ENCODE results near the gene APC2. TPM values are rescaled to one million over a fixed set of nuclear protein-coding genes. Genes with fewer than 3 reads are reported as not detected.

The APC2 gene
- total RNA-seq, 1 experiment from 2014 or later, result 1.4 TPM

DNA sequence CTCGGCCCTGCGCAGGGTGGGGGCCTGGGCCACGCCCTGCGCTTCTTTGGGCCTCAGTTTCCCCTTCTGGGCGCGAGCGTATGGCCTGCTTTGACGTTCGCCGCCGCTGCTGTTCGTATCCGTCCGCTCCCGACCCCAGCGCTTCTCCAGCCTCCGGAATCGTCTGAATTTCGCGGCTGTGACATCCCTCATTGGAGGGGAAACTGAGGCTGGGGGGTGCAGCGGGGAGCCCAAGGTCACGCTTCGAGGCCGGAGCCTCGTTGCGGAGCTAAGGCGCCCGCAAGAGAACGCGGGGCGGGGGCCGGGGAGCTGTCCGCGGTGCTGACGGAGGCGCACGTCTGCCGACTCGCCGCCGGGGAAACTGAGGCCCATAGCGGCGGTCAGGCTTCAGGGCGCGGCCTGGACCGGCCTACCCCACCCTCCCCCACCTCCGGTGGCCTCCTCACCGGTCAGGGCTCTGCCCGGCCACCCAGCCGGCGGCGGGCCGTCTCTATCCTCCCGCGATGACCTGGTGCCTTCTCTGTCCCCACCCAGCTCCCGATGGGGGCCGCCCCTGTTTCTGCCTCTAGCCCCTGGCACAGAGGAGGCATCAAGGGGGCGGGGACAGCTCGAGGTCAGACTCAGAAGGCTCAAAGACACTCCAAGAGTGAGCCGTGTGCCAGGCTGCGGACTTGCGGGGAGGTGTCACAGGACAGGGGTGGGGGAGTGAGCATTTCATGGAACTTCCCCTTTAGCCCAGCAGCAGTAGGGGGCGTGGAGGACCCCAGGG, 3.0 kb upstream of the APC2 start (continued):
- TF ChIP-seq, protein P1, sequence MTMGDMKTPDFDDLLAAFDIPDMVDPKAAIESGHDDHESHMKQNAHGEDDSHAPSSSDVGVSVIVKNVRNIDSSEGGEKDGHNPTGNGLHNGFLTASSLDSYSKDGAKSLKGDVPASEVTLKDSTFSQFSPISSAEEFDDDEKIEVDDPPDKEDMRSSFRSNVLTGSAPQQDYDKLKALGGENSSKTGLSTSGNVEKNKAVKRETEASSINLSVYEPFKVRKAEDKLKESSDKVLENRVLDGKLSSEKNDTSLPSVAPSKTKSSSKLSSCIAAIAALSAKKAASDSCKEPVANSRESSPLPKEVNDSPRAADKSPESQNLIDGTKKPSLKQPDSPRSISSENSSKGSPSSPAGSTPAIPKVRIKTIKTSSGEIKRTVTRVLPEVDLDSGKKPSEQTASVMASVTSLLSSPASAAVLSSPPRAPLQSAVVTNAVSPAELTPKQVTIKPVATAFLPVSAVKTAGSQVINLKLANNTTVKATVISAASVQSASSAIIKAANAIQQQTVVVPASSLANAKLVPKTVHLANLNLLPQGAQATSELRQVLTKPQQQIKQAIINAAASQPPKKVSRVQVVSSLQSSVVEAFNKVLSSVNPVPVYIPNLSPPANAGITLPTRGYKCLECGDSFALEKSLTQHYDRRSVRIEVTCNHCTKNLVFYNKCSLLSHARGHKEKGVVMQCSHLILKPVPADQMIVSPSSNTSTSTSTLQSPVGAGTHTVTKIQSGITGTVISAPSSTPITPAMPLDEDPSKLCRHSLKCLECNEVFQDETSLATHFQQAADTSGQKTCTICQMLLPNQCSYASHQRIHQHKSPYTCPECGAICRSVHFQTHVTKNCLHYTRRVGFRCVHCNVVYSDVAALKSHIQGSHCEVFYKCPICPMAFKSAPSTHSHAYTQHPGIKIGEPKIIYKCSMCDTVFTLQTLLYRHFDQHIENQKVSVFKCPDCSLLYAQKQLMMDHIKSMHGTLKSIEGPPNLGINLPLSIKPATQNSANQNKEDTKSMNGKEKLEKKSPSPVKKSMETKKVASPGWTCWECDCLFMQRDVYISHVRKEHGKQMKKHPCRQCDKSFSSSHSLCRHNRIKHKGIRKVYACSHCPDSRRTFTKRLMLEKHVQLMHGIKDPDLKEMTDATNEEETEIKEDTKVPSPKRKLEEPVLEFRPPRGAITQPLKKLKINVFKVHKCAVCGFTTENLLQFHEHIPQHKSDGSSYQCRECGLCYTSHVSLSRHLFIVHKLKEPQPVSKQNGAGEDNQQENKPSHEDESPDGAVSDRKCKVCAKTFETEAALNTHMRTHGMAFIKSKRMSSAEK (CRISPR knock-in tag; IDR thresholded peaks at IDR 0.05; ENCODE audit: borderline replicate concordance), result no peak
- TF ChIP-seq TP53 (CRISPR knock-in tag; IDR thresholded peaks at IDR 0.05) (peak; percentile 85; the same call in 1 of the 2 replicates), NFE2L1 (CRISPR knock-in tag; IDR thresholded peaks at IDR 0.05) (0 out of 2 replicates have a peak, but pooled peaks have one; percentile 29), NFYB (CRISPR knock-in tag; conservative IDR thresholded peaks at IDR 0.05; ENCODE audit: low read depth) (no peak; the same call in 1 of the 2 replicates), GTF2I (CRISPR knock-in tag; conservative IDR thresholded peaks at IDR 0.05) (no peak), FOXK1 (CRISPR knock-in tag; IDR thresholded peaks at IDR 0.05) (peak; percentile 84), ESRRA (CRISPR knock-in tag; IDR thresholded peaks at IDR 0.05; ENCODE audit: borderline replicate concordance) (peak; percentile 91; the same call in 1 of the 2 replicates), ETV6 (CRISPR knock-in tag; IDR thresholded peaks at IDR 0.05) (peak; percentile 62; the same call in 1 of the 2 replicates), EMX1 (CRISPR knock-in tag; IDR thresholded peaks at IDR 0.05) (no peak), CREM (CRISPR knock-in tag; IDR thresholded peaks at IDR 0.05) (0 out of 2 replicates have a peak, but pooled peaks have one; percentile 65), NR2C2 (CRISPR knock-in tag; IDR thresholded peaks at IDR 0.05) (peak; percentile 49; the same call in 1 of the 2 replicates), TEAD1 (CRISPR knock-in tag; IDR thresholded peaks at IDR 0.05) (peak; percentile 89), TEAD4 (CRISPR knock-in tag; IDR thresholded peaks at IDR 0.05) (peak; percentile 87), FOXJ3 (CRISPR knock-in tag; IDR thresholded peaks at IDR 0.05; ENCODE audit: borderline replicate concordance) (no peak), ZNF121 (CRISPR knock-in tag; IDR thresholded peaks at IDR 0.05) (0 out of 2 replicates have a peak, but pooled peaks have one; percentile 9)
- TF ChIP-seq, protein P2, sequence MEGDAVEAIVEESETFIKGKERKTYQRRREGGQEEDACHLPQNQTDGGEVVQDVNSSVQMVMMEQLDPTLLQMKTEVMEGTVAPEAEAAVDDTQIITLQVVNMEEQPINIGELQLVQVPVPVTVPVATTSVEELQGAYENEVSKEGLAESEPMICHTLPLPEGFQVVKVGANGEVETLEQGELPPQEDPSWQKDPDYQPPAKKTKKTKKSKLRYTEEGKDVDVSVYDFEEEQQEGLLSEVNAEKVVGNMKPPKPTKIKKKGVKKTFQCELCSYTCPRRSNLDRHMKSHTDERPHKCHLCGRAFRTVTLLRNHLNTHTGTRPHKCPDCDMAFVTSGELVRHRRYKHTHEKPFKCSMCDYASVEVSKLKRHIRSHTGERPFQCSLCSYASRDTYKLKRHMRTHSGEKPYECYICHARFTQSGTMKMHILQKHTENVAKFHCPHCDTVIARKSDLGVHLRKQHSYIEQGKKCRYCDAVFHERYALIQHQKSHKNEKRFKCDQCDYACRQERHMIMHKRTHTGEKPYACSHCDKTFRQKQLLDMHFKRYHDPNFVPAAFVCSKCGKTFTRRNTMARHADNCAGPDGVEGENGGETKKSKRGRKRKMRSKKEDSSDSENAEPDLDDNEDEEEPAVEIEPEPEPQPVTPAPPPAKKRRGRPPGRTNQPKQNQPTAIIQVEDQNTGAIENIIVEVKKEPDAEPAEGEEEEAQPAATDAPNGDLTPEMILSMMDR (IDR thresholded peaks at IDR 0.05), result no peak
- TF ChIP-seq, protein P3, sequence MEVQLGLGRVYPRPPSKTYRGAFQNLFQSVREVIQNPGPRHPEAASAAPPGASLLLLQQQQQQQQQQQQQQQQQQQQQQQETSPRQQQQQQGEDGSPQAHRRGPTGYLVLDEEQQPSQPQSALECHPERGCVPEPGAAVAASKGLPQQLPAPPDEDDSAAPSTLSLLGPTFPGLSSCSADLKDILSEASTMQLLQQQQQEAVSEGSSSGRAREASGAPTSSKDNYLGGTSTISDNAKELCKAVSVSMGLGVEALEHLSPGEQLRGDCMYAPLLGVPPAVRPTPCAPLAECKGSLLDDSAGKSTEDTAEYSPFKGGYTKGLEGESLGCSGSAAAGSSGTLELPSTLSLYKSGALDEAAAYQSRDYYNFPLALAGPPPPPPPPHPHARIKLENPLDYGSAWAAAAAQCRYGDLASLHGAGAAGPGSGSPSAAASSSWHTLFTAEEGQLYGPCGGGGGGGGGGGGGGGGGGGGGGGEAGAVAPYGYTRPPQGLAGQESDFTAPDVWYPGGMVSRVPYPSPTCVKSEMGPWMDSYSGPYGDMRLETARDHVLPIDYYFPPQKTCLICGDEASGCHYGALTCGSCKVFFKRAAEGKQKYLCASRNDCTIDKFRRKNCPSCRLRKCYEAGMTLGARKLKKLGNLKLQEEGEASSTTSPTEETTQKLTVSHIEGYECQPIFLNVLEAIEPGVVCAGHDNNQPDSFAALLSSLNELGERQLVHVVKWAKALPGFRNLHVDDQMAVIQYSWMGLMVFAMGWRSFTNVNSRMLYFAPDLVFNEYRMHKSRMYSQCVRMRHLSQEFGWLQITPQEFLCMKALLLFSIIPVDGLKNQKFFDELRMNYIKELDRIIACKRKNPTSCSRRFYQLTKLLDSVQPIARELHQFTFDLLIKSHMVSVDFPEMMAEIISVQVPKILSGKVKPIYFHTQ (CRISPR knock-in tag; IDR thresholded peaks at IDR 0.05), result no peak
- TF ChIP-seq, protein P4, sequence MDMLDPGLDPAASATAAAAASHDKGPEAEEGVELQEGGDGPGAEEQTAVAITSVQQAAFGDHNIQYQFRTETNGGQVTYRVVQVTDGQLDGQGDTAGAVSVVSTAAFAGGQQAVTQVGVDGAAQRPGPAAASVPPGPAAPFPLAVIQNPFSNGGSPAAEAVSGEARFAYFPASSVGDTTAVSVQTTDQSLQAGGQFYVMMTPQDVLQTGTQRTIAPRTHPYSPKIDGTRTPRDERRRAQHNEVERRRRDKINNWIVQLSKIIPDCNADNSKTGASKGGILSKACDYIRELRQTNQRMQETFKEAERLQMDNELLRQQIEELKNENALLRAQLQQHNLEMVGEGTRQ (CRISPR knock-in tag; IDR thresholded peaks at IDR 0.05), result no peak
- TF ChIP-seq, protein P5, sequence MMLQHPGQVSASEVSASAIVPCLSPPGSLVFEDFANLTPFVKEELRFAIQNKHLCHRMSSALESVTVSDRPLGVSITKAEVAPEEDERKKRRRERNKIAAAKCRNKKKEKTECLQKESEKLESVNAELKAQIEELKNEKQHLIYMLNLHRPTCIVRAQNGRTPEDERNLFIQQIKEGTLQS (CRISPR knock-in tag; conservative IDR thresholded peaks at IDR 0.05), result no peak
- TF ChIP-seq, protein P6, sequence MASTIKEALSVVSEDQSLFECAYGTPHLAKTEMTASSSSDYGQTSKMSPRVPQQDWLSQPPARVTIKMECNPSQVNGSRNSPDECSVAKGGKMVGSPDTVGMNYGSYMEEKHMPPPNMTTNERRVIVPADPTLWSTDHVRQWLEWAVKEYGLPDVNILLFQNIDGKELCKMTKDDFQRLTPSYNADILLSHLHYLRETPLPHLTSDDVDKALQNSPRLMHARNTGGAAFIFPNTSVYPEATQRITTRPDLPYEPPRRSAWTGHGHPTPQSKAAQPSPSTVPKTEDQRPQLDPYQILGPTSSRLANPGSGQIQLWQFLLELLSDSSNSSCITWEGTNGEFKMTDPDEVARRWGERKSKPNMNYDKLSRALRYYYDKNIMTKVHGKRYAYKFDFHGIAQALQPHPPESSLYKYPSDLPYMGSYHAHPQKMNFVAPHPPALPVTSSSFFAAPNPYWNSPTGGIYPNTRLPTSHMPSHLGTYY (CRISPR knock-in tag; IDR thresholded peaks at IDR 0.05), result no peak
- TF ChIP-seq, protein P7, sequence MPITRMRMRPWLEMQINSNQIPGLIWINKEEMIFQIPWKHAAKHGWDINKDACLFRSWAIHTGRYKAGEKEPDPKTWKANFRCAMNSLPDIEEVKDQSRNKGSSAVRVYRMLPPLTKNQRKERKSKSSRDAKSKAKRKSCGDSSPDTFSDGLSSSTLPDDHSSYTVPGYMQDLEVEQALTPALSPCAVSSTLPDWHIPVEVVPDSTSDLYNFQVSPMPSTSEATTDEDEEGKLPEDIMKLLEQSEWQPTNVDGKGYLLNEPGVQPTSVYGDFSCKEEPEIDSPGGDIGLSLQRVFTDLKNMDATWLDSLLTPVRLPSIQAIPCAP (CRISPR knock-in tag; IDR thresholded peaks at IDR 0.05), result peak; percentile 88; the same call in 1 of the 2 replicates
- TF ChIP-seq, protein P8, sequence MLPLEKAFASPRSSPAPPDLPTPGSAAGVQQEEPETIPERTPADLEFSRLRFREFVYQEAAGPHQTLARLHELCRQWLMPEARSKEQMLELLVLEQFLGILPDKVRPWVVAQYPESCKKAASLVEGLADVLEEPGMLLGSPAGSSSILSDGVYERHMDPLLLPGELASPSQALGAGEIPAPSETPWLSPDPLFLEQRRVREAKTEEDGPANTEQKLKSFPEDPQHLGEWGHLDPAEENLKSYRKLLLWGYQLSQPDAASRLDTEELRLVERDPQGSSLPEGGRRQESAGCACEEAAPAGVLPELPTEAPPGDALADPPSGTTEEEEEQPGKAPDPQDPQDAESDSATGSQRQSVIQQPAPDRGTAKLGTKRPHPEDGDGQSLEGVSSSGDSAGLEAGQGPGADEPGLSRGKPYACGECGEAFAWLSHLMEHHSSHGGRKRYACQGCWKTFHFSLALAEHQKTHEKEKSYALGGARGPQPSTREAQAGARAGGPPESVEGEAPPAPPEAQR (CRISPR knock-in tag; IDR thresholded peaks at IDR 0.05), result no peak
- TF ChIP-seq, protein P9, sequence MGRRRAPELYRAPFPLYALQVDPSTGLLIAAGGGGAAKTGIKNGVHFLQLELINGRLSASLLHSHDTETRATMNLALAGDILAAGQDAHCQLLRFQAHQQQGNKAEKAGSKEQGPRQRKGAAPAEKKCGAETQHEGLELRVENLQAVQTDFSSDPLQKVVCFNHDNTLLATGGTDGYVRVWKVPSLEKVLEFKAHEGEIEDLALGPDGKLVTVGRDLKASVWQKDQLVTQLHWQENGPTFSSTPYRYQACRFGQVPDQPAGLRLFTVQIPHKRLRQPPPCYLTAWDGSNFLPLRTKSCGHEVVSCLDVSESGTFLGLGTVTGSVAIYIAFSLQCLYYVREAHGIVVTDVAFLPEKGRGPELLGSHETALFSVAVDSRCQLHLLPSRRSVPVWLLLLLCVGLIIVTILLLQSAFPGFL (CRISPR knock-in tag; IDR thresholded peaks at IDR 0.05; ENCODE audit: borderline replicate concordance), result peak; percentile 74; the same call in 1 of the 2 replicates

All from WTC11 (cell line).